Upper lobe of left lung (tissue), 4 donors: Measurements from ENCODE around the gene TMEM255A.

ENCODE experiments used
- POLR2A ChIP-seq, 4 donors: fragments of 450-650 bp; IDR thresholded peaks; one replicate each; pipeline ENCODE4 v1.5.1; 2016 to 2017; ENCODE audit warnings: antibody characterized with exemption in 4 of 4, mild to moderate bottlenecking in 2 of 4
- TF ChIP-seq, protein P1 (sequence below), 6 experiments: fragments of 450-650 bp in 4 of 6; fragments of 200-600 bp in 2 of 6; sonication (generic) in 2 of 6; IDR thresholded peaks; one replicate each; pipeline ENCODE4 v1.5.1; 2016 to 2019; ENCODE audit warnings: antibody characterized with exemption in 6 of 6

DNA sequence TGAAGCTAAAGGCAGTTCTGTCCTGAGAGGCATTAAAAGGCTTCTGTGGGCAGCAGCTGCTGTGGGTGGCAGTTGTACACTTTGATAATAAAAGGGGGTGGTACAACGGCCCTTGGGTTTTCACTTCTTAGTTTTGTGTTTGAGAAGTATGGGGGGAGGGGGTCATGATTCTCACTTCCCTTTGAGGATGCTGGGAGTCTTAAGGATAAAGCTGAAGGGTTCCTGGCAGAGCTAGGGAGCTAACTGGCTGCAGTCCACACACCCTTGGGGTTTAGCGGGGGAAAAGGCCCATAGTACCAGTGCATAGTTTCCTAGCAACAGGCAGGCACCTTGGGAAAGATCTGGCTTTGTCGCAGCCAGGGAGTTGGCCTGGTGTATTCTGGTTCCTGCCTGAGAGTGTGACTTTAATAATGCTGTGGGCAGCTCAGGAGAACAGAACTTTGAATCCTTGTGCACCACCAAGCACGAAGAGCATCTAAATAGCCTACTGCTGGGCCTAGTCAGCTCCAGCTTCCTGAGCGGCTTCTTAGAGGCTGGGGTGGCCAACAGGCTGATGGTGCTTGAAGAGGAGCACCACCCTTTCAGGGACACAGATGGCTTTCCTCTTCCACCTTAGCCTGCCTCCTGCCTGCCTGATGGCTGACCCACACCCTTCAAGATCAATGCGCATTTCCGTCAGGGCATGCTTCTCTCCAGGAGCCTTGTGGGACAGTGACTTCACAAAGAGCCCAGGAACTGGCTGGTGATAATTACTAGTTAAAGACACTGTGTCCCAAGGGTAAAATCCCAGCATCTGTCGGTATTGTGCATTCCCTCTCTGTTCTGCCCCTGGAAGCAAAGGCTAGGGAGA is 48.2 kb downstream of the TMEM255A start:
- TF ChIP-seq, protein P1, sequence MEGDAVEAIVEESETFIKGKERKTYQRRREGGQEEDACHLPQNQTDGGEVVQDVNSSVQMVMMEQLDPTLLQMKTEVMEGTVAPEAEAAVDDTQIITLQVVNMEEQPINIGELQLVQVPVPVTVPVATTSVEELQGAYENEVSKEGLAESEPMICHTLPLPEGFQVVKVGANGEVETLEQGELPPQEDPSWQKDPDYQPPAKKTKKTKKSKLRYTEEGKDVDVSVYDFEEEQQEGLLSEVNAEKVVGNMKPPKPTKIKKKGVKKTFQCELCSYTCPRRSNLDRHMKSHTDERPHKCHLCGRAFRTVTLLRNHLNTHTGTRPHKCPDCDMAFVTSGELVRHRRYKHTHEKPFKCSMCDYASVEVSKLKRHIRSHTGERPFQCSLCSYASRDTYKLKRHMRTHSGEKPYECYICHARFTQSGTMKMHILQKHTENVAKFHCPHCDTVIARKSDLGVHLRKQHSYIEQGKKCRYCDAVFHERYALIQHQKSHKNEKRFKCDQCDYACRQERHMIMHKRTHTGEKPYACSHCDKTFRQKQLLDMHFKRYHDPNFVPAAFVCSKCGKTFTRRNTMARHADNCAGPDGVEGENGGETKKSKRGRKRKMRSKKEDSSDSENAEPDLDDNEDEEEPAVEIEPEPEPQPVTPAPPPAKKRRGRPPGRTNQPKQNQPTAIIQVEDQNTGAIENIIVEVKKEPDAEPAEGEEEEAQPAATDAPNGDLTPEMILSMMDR (IDR thresholded peaks at IDR 0.05), result no peak
- no peak for TF ChIP-seq POLR2A (IDR thresholded peaks at IDR 0.05)
